Gastroesophageal sphincter (tissue), 4 donors: ENCODE data around the gene CCDC106. TPM values are rescaled to one million over a fixed set of nuclear protein-coding genes. Genes with fewer than 3 reads are reported as not detected.

Source experiments
- ATAC-seq: fragments of 150-250 bp; one replicate; pipeline ENCODE4 v1.9.1; 2016; ENCODE audit warnings: mild to moderate bottlenecking, moderate library complexity
- H3K27ac ChIP-seq, 4 donors: fragments of 200-600 bp; sonication (generic) in 3 of 4; 1 replicate in 3 of 4; 2 replicates in 1 of 4; pipeline ENCODE4 v1.5.1; 2016 to 2019
- H3K27me3 ChIP-seq: fragments of 200-600 bp; sonication (generic); one replicate; pipeline ENCODE4 v1.5.1; 2019
- H3K36me3 ChIP-seq, 2 donors: fragments of 200-600 bp; sonication (generic); one replicate each; pipeline ENCODE4 v1.5.1; 2019; ENCODE audit warnings: control low read depth in 1 of 2
- H3K4me1 ChIP-seq, 3 donors: fragments of 200-600 bp; sonication (generic); 1 replicate in 2 of 3; 2 replicates in 1 of 3; pipeline ENCODE4 v1.5.1; 2016 to 2019; ENCODE audit warnings: control low read depth in 2 of 3
- H3K4me3 ChIP-seq, 2 donors: fragments of 200-600 bp; sonication (generic); one replicate each; pipeline ENCODE4 v1.5.1; 2019; ENCODE audit warnings: mild to moderate bottlenecking in 1 of 2, moderate library complexity in 1 of 2
- H3K9me3 ChIP-seq, 3 donors: fragments of 200-600 bp; sonication (generic); one replicate each; pipeline ENCODE4 v1.5.1; 2017 to 2019; ENCODE audit warnings: control low read depth in 2 of 3
- CTCF ChIP-seq, 4 experiments: fragments of 200-600 bp in 2 of 4; fragments of 450-650 bp in 2 of 4; sonication (generic) in 1 of 4; IDR thresholded peaks; one replicate each; pipeline ENCODE4 v1.5.1; 2017 to 2019; ENCODE audit warnings: antibody characterized with exemption in 4 of 4, mild to moderate bottlenecking in 2 of 4, moderate library complexity in 2 of 4
- EP300 ChIP-seq: sonication (generic); formaldehyde crosslinking; IDR thresholded peaks from one replicate; pipeline ENCODE4 v1.6.1; 2017; ENCODE audit warnings: antibody characterized with exemption, mild to moderate bottlenecking
- POLR2A ChIP-seq, 2 donors: fragments of 450-650 bp; IDR thresholded peaks; one replicate each; pipeline ENCODE4 v1.6.1; 2017; ENCODE audit warnings: antibody characterized with exemption in 2 of 2, mild to moderate bottlenecking in 2 of 2, moderate library complexity in 1 of 2
- POLR2AphosphoS5 ChIP-seq: sonication (generic); formaldehyde crosslinking; IDR thresholded peaks from one replicate; pipeline ENCODE4 v1.6.1; 2017; ENCODE audit warnings: antibody characterized with exemption
- WGBS, 2 donors: methylation state at CpG; one replicate each; pipeline ENCODE4 v1.1.5; 2018; ENCODE audit warnings: low coverage in 1 of 2; 5-methylcytosine and 5-hydroxymethylcytosine counted together
- total RNA-seq, 4 donors: library from RNA; depleted of rRNA; stranded (reverse); fragments of >200 nt; gene quantifications; one replicate each; pipeline ENCODE4 v1.1.0, GENCODE V29; 2016

The CCDC106 gene
- total RNA-seq, 4 donors from 2014 or later = 11.4 to 28.5 (median 15.5) TPM

GRCh38 chr19:55693336-55693974, 45.4 kb downstream of the CCDC106 start:
- Histone ChIP-seq H3K4me3 (no peak overlapping the region), H3K4me1 (peaks cover 0 to 5% (median 0%) of the 10 kb centered on the region in 3 donors), H3K36me3 (peaks cover 0 to 100% of the 10 kb centered on the region in 2 donors), H3K9me3 (no peaks in the 10 kb centered on the region), H3K27ac (no peak overlapping the region), H3K27me3 (no peaks in the 10 kb centered on the region)
- WGBS, 2 donors = 80 to 100% methylated on average over 1 to 4 of the region's 20 CpGs
- no peak for ATAC-seq
- TF ChIP-seq CTCF (IDR thresholded peaks at IDR 0.05) (no peak), POLR2A (IDR thresholded peaks at IDR 0.05) (no peak), EP300 (no peak), POLR2AphosphoS5 (no peak)

GRCh38 chr19:55694241-55694655, 46.2 kb downstream of the CCDC106 start:
- Histone ChIP-seq H3K27ac (no peak overlapping the region), H3K36me3 (peaks cover 0 to 100% of the 10 kb centered on the region in 2 donors), H3K4me3 (no peak overlapping the region), H3K4me1 (no peaks in the 10 kb centered on the region), H3K27me3 (no peaks in the 10 kb centered on the region), H3K9me3 (no peaks in the 10 kb centered on the region)
- no peak for ATAC-seq
- TF ChIP-seq EP300 = no peak
- WGBS, 2 donors = 76 to 82% methylated on average over 4 to 6 of the region's 15 CpGs

GRCh38 chr19:55694656-55695491, 46.9 kb downstream of the CCDC106 start:
- 68 to 92% methylated on average over 5 to 17 of the region's 37 CpGs for WGBS, 2 donors
- no peak overlapping the region for H3K27ac ChIP-seq
- H3K36me3 ChIP-seq = peaks cover 0 to 100% of the 10 kb centered on the region in 2 donors
- H3K9me3 ChIP-seq = no peaks in the 10 kb centered on the region
- TF ChIP-seq POLR2A (IDR thresholded peaks at IDR 0.05) (no peak), CTCF (IDR thresholded peaks at IDR 0.05) (no peak)
- H3K27me3 ChIP-seq = no peaks in the 10 kb centered on the region
- H3K4me3 ChIP-seq = no peak overlapping the region
- H3K4me1 ChIP-seq = no peaks in the 10 kb centered on the region
- ATAC-seq = no peak

GRCh38 chr19:55695511-55696290, 47.7 kb downstream of the CCDC106 start:
- H3K9me3 ChIP-seq = no peaks in the 10 kb centered on the region
- no peaks in the 10 kb centered on the region for H3K4me1 ChIP-seq
- peaks cover 0 to 100% of the 10 kb centered on the region in 2 donors for H3K36me3 ChIP-seq
- H3K27ac ChIP-seq = no peak overlapping the region
- H3K27me3 ChIP-seq = no peaks in the 10 kb centered on the region
- no peak overlapping the region for H3K4me3 ChIP-seq
- no CpG with 5 or more reads among the region's 23 CpGs for WGBS, 2 donors
- no peak for ATAC-seq
- TF ChIP-seq POLR2AphosphoS5 (no peak), POLR2A (IDR thresholded peaks at IDR 0.05) (no peak), CTCF (IDR thresholded peaks at IDR 0.05) (no peak), EP300 (no peak)

GRCh38 chr19:55696301-55697068, 48.5 kb downstream of the CCDC106 start:
- Histone ChIP-seq H3K4me3 (no peak overlapping the region), H3K9me3 (no peaks in the 10 kb centered on the region), H3K27me3 (no peaks in the 10 kb centered on the region), H3K36me3 (peaks cover 0 to 94% of the 10 kb centered on the region in 2 donors), H3K27ac (no peak overlapping the region), H3K4me1 (no peaks in the 10 kb centered on the region)
- ATAC-seq = no peak
- TF ChIP-seq CTCF (IDR thresholded peaks at IDR 0.05) = no peak
- no peak for TF ChIP-seq POLR2A (IDR thresholded peaks at IDR 0.05)
- no peak for TF ChIP-seq POLR2AphosphoS5
- no peak for TF ChIP-seq EP300
- 92 to 100% methylated on average over 3 to 4 of the region's 20 CpGs for WGBS, 2 donors
